ENCODE results near the gene CAMK2B. TPM values are rescaled to one million over a fixed set of nuclear protein-coding genes. Genes with fewer than 3 reads are reported as not detected.

Gene CAMK2B
- total and polyA plus RNA-seq, 2 experiments from 2014 or later = not detected

- Mint-ChIP-seq H3K27ac (no peak overlapping the region), H3K36me3 (ENCODE audit: low read depth) (no peaks in the 10 kb centered on the region), H3K27me3 (ENCODE audit: insufficient read depth, low read depth, poor library complexity) (peaks cover 12% of the 10 kb centered on the region), H3K9me3 (no peaks in the 10 kb centered on the region), H3K4me1 (peaks cover 7% of the 10 kb centered on the region), H3K4me3 (no peak overlapping the region)
- no peak for DNase-seq (ENCODE audit: low spot score)
- Histone ChIP-seq H3K36me3 (ENCODE audit: insufficient read depth) (no peaks in the 10 kb centered on the region), H3K9me2 (ENCODE audit: insufficient read depth) (no peaks in the 10 kb centered on the region), H3K4me2 (no peak overlapping the region), H3F3A (replicated peaks; ENCODE audit: low read depth) (no peaks in the 10 kb centered on the region), H4K20me1 (replicated peaks; ENCODE audit: insufficient read depth) (no peaks in the 10 kb centered on the region), H3K4me1 (ENCODE audit: insufficient read depth) (no peaks in the 10 kb centered on the region), H3K27ac (ENCODE audit: low read depth) (no peak overlapping the region), H3K27me3 (ENCODE audit: insufficient read depth) (no peaks in the 10 kb centered on the region), H3K79me2 (replicated peaks; ENCODE audit: insufficient read depth) (no peaks in the 10 kb centered on the region), H3K4me3 (no peak overlapping the region), H2AFZ (no peak overlapping the region)
- no peak for TF ChIP-seq EZH2phosphoT487 (IDR thresholded peaks at IDR 0.05; ENCODE audit: unreplicated experiment)
- 0 out of 4 replicates have a peak, but pooled peaks of 1 of the 2 experiments have one; percentile 5 for TF ChIP-seq CTCF (conservative IDR thresholded peaks at IDR 0.05; ENCODE audit: low read depth in 2 of 2)
- peak; percentile 9; the same call in 2 of the 3 replicates for ATAC-seq
These were observed 93.0 kb downstream of the CAMK2B start for GRCh38 chr7:44232396-44232795.

- ATAC-seq (no peak), DNase-seq (ENCODE audit: low spot score) (no peak)
- Histone ChIP-seq H3K4me3 (no peak overlapping the region), H4K20me1 (replicated peaks; ENCODE audit: insufficient read depth) (no peaks in the 10 kb centered on the region), H3K27ac (ENCODE audit: low read depth) (no peak overlapping the region), H3K27me3 (ENCODE audit: insufficient read depth) (no peaks in the 10 kb centered on the region), H3K79me2 (replicated peaks; ENCODE audit: insufficient read depth) (no peaks in the 10 kb centered on the region), H3K9me2 (ENCODE audit: insufficient read depth) (no peaks in the 10 kb centered on the region), H3K4me2 (no peak overlapping the region), H3F3A (replicated peaks; ENCODE audit: low read depth) (no peaks in the 10 kb centered on the region), H3K4me1 (ENCODE audit: insufficient read depth) (no peaks in the 10 kb centered on the region), H3K36me3 (ENCODE audit: insufficient read depth) (no peaks in the 10 kb centered on the region), H2AFZ (no peak overlapping the region)
- Mint-ChIP-seq H3K27ac (no peak overlapping the region), H3K4me3 (no peak overlapping the region), H3K27me3 (ENCODE audit: insufficient read depth, low read depth, poor library complexity) (peaks cover 6% of the 10 kb centered on the region), H3K4me1 (peaks cover 2% of the 10 kb centered on the region), H3K36me3 (ENCODE audit: low read depth) (no peaks in the 10 kb centered on the region), H3K9me3 (no peaks in the 10 kb centered on the region)
- TF ChIP-seq STAT1 (IDR thresholded peaks at IDR 0.05; ENCODE audit: unreplicated experiment) (no peak), JUNB (IDR thresholded peaks at IDR 0.05; ENCODE audit: unreplicated experiment) (no peak), ZNF462 (CRISPR knock-in tag; IDR thresholded peaks at IDR 0.05) (no peak), ZNF114 (CRISPR knock-in tag; IDR thresholded peaks at IDR 0.05) (no peak), ZNF331 (CRISPR knock-in tag; IDR thresholded peaks at IDR 0.05; ENCODE audit: low read depth) (no peak), CTCF (conservative IDR thresholded peaks at IDR 0.05; ENCODE audit: low read depth in 2 of 2) (0 out of 4 replicates have a peak, but pooled peaks of 1 of the 2 experiments have one; percentile 10), POLR2AphosphoS5 (IDR thresholded peaks at IDR 0.05; ENCODE audit: low read depth) (no peak), NANOG (IDR thresholded peaks at IDR 0.05; ENCODE audit: borderline replicate concordance) (no peak), CREB1 (CRISPR knock-in tag; IDR thresholded peaks at IDR 0.05; ENCODE audit: low read depth) (no peak)
These were observed 94.3 kb downstream of the CAMK2B start for GRCh38 chr7:44231088-44231487.

All from GM23338 (cell line).